GM21717 (cell line): ENCODE measurements around the gene SAXO2.
"Not testable (repeated sequence)": the region's sequence is repeated elsewhere in the genome, so short reads cannot be mapped to it uniquely, and the experiment has no call there.

ENCODE experiments used
- ATAC-seq: cut with Tn5 transposase; IDR thresholded peaks from one replicate; pipeline ENCODE4 v1.9.1; 2021; ENCODE audit warnings: mild to moderate bottlenecking, moderate library complexity; ENCODE audit not compliant: unreplicated experiment

SAXO2 gene

GRCh38 chr15:82313446-82313845 lies 50.8 kb downstream of the SAXO2 start:
- ATAC-seq = no peak

DNA sequence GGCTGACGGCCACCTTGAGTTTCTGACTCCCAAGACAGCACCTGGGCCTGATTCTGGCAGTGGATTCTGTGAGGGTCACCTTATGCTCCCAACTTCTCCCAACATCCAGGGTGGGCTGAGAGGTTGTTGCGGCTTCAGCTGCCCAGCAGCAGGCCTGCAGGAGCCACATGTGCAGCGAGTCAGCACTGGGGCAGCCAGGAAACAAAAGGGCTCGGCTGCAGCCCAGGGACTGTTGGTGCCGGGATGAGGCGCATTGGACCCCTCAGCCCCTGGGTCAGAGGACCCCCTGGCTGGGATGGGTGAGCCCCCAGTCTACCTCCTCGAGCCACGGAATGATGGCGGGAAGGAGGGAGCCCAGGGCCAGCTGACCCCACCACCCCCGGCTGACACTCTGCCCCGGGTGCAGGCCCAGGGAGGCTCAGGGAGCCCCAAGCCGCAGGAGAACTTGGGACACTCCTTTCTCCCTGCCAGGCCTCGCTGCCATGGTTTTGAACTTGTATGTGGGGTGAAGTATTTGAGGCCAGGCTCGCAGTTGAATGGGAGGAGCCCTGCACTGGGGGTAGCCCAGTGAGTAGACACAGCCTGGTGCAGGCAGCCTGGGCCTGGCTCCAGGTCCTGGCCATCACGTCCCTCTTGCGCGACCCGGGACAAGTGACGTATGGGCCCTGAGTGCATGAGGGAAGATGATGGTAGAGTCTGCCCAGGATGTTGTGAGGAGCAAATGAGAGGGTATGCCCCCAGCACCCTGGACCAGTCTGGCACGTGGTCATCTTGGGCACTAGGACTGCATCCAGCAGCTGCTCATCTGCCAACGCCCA lies 51.5 kb downstream of the SAXO2 start:
- ATAC-seq = not testable (repeated sequence)

DNA sequence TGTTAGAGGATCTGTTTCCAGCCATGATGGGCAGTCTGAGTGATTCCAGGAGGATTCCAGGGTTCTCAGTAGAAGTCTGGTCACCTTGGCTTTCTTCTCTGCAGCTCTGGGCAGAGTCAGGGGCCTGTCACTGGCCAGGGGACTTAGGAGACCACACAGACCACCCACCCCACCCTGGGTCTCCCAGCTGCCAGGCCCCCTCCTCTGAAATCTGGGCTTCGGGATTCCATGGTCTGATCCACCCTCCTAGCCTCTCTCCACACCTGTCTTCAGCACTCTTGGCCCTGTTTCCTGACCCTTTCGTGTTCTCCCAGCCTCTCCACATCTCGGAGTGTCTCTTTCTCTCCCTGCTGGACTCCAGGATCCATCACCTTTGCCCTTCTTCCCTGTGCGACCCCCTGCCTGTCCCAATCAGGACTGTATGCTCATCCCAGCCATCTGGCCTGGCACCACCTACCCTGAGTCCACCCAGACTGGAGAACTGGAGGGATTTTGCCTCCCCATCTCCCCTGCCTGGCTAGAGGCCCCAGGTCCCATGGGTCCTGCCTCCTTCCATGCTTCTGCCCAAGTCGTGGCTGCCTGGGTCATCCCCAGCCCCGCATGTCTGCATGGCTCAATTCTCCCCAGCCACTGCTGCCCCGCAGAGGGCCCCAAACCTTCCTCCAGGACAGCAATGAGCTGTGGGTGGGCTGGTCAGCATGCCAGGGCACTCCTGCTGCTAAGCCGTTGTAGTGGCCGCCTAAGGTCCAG lies 52.3 kb downstream of the SAXO2 start:
- ATAC-seq = no peak

- ATAC-seq = no peak
These were observed 53.1 kb downstream of the SAXO2 start for GRCh38 chr15:82315519-82316246.

- not testable (repeated sequence) for ATAC-seq
These were observed 53.9 kb downstream of the SAXO2 start for GRCh38 chr15:82316247-82317090.

- no peak for ATAC-seq
These were observed 54.5 kb downstream of the SAXO2 start for GRCh38 chr15:82317091-82317489.

DNA sequence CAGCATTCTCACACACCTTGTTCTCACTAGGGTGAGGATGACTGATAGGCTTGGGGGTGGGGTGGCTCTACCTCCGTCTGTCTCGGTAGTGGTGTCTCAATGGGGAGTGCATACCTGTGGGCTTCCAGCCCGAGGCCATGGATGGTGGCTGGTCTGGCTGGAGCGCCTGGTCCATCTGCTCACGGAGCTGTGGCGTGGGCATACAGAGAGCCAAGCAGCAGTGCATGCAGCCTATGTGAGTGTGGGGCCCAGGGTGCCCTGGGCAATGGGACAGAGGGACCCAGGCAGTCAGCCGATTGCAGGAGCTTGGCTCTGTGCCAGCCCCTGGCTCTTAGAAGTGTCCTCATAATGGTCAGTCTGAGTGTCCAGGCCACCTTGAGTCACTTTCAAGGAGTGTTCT lies 54.9 kb downstream of the SAXO2 start:
- ATAC-seq = not testable (repeated sequence)

DNA sequence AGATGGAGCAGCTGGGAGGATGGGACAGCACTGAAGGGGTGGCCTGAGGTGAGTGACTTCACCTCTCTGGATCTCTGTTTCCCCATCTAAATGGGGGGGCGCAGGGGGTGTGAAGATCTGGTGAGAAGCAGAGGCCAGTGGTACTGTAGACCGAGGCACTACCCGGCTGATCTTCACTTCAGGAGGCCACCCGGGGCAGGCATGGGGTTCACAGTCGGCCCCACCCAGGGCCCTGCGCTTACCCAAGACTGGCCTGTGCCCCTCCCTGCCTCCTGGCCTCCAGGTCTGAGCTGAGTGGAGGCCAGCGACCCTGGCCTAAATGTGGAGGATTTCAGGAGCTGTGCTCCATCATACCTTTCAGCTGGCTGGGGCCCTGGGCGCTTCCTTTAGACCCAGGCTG lies 55.7 kb downstream of the SAXO2 start:
- ATAC-seq = not testable (repeated sequence)

DNA sequence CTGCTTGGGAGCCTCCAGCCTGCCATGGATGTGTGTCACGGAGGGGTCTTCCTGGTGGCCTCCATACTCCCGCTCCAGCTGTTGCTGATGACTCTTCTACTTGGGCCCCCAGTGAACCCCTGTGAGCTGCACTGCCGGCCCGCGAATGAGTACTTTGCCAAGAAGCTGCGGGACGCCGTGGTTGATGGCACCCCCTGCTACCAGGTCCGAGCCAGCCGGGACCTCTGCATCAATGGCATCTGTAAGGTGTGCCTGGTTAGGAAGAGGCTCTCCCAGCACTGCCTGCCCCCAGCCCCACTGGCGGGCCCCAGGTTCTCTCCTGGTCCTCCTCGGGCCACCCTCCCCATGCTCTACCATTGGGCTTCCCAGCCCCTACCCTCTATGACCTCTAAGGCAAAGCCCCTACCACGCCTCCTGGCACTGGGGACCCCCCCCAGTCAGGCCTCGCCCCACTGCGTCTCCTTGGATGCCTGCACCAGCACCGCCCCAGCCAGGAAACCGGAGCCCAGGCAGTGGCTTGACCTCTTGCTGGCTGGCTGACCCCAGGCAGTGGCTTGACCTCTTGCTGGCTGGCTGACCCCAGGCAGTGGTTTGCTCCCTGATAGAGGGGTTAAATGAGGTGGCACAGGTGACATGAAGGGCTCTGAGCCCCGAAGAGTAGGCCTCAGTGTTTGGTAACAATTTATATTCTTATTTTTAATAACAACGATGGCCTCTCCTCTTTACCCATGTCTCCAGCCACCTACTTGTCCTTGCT lies 57.1 kb downstream of the SAXO2 start:
- not testable (repeated sequence) for ATAC-seq

- ATAC-seq = not testable (repeated sequence)
These were observed 58.2 kb downstream of the SAXO2 start for GRCh38 chr15:82320861-82321260.

- not testable (repeated sequence) for ATAC-seq
These were observed 59.9 kb downstream of the SAXO2 start for GRCh38 chr15:82322488-82322887.

DNA sequence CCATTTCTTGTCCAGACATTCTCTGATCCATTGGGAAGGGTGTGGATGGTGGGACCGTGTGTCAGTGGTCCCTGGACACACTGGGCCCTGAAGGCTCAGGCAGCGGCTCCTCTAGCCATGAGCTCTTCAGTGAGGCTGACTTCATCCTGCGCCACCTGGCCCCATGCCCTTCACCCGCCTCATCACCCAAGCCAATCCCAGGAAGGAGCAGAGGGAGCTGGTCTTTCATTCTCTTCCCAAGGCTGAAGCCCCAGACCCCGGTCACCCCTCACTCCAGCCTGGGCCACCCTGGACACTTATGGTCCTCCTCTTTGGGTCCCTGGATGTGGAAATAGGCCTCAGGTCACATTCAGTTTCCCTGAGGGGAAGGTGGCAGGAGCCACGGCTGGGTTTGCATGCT lies 62.2 kb downstream of the SAXO2 start:
- ATAC-seq = not testable (repeated sequence)

- not testable (repeated sequence) for ATAC-seq
These were observed 63.0 kb downstream of the SAXO2 start for GRCh38 chr15:82325646-82326045.

GRCh38 chr15:82326896-82327295 lies 64.3 kb downstream of the SAXO2 start:
- ATAC-seq = not testable (repeated sequence)

GRCh38 chr15:82327372-82327771 lies 64.8 kb downstream of the SAXO2 start:
- not testable (repeated sequence) for ATAC-seq

DNA sequence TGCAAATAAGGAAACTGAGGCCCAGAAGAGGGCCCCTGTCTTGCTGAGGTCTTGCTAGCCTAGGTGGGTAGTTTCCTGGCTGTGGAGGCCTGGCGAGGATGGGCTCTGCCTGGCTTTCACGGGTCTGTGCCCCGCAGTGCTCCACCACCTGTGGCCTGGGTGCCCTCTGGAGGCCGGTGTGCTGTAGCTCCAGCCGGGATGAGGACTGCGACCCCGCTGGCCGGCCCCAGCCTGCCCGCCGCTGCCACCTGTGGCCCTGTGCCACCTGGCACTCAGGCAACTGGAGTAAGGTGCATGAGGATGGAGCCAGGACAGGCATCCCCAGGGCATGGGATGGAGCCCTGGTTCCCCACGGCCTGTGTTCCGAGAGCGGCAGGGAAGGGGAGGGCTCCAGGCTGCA lies 66.4 kb downstream of the SAXO2 start:
- ATAC-seq = not testable (repeated sequence)

DNA sequence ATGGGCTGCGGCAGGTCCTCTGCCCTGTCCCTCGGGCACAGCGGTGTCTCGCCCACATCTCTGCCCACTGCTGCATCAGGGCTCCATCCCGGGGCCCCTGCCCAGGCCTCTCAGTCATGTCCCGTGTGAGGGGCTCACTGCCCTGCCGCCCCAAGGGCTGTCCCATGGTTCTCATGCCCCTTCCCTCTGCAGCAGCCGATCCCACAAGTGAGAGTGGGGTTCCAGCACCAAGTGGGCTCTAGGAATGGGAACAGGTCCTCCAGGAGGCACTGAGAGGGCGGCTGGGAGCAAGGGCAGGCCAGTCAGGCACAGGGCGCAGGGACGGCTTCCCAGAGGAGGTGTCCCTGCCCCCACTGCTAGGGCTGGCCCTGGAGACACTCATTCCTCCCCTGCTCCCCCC lies 68.3 kb downstream of the SAXO2 start:
- not testable (repeated sequence) for ATAC-seq

DNA sequence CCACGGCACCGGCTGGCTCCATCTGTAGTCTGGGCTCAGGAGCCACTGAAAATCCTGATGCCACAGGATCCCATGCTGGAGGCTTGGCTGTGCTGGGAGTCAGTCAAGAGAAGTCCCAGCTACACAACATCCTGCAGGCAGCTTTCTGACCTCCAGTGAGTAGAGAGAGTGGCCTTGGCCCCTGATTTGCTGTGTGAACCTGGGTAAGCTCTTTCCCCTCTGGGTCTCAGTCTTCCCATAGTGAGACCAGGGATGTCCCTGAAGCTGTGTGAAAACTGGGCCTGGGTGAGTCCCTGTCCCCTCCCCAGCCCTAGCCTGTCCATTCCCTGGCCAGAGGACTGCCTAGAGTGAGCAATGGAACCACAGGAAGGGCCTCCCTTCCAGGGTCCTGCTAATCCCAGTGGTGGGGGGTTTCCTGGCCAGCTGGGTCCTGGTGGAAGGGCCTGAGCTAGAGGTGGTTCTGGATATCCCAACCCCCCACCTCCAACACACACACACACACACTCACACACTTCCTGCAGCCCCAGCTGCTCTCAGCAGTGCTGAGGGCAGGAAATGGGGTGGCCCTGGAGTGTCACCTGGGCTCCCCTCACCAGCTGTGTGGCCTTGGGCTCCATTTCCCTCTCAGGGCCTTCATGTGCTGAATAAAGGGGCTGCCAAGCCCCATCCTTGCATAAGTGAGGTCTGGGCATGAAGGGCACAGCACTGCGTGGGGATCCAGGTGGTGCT lies 69.1 kb downstream of the SAXO2 start:
- ATAC-seq = not testable (repeated sequence)
